Measurements from ENCODE around the gene ADAM10.
A peak's percentile ranks its signal among the peaks of the same experiment; 100 is the strongest.

The ADAM10 gene

DNA sequence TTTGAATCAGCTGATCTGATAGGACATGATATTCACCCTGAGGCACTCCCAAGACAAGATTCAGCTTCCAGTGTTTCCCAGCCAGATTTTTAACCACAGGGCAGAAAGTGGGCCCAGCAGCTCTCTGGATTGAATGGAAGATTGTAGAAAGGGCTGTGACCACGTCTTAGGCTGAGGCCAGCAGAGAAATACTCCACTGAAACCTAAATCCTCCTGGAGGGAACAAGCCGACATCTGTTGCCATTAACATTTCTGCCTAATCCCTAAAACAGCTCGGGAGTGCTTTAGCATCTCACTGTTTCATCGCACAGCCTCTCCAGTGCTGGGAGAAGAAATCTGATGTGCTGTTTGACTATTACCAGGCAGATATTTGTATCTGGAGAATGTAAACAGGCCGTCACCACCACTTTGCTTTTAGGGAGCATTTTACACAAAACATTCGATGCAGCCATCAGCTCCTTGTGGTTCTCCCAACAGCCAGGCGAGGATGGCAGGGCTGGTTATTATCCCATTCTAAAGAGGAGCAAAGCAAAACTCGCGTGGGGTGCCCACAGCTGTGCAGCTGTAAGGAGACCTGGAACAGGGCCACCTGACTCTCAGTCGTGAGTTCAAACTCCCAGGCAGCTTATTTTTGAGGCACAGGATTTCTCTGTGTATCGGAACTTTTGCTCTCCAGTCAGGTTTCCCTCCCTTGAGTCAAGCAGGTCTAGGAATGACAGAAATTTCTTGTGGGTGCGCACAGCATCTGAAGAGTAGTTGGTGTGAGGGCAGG is 200.3 kb downstream of the ADAM10 start:
- no peak overlapping the region for H3K4me3 ChIP-seq (ENCODE audit: low read depth, low read length)
- peak; percentile 37 for DNase-seq (ENCODE audit: low read depth)

DNA sequence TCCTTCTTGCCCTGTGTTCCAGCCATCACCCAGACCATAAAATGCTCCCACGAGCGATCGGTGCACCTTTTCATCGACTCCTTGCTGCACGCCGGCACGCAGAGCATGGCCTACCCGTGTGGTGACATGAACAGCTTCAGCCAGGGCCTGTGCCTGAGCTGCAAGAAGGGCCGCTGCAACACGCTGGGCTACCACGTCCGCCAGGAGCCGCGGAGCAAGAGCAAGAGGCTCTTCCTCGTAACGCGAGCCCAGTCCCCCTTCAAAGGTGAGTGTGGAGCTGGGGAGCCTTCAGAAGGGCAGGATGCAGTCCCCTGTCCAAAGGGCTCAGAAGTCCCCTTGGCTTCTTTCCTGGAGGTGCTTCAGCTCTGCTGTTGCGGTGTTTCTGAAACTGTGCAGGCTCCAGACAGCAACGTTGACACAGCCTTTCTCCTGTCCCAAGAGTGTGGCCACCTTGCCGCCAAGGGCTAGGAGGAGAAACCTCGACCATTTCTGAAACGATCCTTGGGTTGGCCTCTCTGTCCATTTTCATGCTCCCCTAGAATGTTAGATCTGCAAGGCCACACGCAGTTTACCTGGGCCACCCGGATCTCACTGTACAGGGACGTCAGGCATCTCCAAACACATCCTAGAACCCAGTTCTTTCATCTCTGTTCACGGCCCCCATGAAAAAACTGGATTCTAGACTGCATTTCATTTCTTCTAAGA is 201.0 kb downstream of the ADAM10 start:
- H3K4me3 ChIP-seq (ENCODE audit: low read depth, low read length) = no peak overlapping the region
- no peak for DNase-seq (ENCODE audit: low read depth)

DNA sequence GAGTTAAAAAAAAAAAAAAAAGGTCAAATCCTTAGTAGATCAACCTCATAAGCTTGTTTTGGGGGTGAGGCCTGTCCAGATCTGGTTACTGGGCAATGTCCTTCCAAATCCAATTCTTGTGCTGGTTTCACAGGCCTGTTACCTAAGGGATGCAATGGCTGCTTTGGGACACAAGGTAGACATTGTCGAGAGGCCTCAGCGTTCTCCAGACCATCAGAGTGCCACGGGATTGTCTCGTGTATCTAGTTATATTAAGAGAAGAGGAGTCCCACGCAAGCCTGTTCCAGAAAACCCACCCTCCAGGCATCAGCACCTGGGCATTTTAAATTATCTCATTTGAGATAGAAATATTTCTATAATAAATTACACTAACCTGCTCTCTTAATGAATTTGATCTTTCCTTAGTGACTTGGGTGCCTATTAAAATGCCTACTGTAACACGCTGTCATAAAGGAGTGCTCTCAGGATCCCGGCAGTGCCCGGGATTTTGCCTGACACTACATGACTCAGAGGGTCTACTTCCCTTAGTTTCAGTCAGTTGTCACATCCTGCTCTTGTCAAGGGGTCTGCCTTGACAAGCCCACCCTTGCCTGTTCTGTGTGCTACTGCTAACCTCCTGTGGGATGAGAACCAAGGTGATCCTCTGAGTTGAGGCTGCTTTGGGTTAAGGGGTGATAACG is 201.7 kb downstream of the ADAM10 start:
- DNase-seq (ENCODE audit: low read depth) = no peak
- no peak overlapping the region for H3K4me3 ChIP-seq (ENCODE audit: low read depth, low read length)

DNA sequence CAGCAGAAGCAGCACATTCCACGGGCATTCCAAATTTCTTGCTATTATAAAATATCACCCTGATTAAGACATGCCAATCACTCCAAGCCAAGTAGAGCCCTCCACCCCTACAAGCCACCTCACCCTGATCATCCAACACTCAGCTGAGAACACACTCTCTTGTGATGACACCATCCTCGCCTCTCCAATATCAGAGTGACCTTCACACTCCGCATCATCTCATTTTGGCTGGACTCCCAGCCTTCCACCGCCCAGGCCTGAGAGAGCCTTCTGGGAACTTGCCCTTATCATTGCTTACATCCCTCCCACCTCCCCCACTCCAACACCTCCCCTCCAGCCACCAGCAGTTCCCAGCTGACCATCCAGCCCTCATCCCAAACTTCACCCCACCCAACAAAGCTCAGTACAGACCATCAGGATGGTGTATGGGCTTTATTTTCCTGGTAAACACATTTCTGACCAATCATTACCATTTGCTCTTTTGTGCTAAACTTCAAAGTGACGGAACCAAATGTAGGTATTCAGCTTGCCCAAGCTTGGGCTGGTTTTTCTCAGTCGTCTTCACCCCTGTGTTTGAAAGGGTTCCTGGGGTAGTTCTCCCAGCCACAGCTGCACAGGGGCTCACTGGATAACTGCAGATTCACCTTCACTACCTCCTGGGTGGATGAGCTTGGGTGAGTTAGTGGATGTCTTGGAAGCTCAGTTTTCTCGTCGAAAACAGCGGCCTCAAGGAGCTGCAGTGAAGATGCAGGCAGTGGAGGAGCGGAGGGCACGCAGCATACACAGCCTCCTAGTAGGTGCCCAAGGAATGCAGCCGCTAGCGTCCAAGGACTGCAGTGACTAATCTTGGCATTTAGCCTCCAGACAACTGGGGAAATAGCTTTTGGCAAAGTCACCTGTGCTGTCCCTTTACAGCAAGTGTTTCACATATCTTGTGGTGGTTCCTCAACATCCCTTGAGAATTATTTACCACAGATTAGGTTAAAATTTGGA is 202.6 kb downstream of the ADAM10 start:
- peak; percentile 65 for DNase-seq (ENCODE audit: low read depth)
- H3K4me3 ChIP-seq (ENCODE audit: low read depth, low read length) = no peak overlapping the region

DNA sequence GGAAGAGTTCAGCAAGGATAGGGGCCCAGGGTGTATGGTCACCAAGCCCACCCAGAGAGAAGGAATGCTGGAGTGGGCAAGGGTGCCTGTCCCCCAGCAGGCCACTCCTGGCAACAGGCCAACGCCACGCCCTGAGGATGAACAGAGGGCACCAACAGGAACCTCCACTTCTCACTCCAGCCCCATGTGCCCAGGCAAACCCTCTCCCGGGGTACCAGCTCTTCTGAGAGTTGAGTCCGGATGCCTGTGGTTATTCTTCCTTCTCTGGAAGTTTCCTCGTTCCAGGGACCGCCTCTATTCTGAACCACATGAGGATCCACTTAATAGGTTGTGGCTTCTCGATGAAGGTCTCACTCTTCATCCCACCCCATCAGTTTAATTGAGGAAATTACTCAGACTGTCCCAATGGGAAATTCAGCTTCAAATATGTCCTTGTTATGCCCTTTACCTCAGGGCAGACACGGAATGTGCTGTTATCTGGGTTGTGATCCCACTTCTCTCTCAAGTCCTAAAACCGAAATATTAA is 203.4 kb downstream of the ADAM10 start:
- H3K4me3 ChIP-seq (ENCODE audit: low read depth, low read length) = no peak overlapping the region
- no peak for DNase-seq (ENCODE audit: low read depth)

DNA sequence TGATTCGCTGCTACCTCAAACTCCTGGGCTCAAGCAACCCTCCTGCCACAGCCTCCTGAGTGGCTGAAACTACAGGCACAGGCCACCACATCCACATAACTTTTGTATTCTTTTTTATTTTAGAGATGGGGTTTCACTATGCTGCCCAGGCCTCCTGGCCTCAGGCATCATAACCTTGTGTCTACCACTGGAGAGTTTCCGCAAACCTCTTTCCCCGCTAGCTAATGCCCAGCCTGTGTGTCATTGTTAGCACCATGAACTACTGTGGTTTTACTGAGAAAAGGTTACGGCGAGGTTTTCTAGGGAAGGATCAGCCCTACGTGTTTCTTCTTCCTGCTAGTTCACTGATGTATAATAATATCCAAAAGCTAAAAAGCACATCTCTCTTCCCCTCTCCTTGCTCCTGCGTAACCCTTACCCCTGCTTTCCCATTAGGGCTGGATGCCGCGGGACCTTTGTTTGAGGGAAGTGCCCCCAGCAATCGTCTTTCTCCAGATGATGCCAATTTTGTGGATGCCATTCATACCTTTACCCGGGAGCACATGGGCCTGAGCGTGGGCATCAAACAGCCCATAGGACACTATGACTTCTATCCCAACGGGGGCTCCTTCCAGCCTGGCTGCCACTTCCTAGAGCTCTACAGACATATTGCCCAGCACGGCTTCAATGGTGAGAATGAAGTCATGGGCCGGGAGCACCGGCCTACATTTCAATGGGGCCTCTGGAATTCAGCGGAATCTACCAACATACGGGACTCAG is 204.0 kb downstream of the ADAM10 start:
- DNase-seq (ENCODE audit: low read depth) = no peak
- no peak overlapping the region for H3K4me3 ChIP-seq (ENCODE audit: low read depth, low read length)

DNA sequence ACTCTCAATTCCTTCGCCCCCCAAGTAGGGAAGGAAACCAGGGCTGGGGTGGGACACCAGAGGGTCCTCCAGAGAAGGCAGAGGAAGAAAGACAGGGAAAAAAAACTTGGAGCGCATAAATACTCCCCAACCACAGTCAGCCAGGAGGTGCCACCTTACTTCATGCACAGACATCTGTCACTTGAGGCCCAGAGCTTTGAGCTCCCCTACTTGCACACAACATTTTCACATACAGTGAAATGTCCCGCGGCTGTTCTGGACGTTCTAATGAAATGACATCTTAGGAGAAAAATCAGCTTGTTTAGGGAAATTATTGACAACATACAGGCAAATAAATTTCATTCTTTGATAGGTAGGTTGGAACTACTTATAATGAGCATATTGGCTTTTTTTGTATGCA is 204.8 kb downstream of the ADAM10 start:
- no peak overlapping the region for H3K4me3 ChIP-seq (ENCODE audit: low read depth, low read length)
- no peak for DNase-seq (ENCODE audit: low read depth)

DNA sequence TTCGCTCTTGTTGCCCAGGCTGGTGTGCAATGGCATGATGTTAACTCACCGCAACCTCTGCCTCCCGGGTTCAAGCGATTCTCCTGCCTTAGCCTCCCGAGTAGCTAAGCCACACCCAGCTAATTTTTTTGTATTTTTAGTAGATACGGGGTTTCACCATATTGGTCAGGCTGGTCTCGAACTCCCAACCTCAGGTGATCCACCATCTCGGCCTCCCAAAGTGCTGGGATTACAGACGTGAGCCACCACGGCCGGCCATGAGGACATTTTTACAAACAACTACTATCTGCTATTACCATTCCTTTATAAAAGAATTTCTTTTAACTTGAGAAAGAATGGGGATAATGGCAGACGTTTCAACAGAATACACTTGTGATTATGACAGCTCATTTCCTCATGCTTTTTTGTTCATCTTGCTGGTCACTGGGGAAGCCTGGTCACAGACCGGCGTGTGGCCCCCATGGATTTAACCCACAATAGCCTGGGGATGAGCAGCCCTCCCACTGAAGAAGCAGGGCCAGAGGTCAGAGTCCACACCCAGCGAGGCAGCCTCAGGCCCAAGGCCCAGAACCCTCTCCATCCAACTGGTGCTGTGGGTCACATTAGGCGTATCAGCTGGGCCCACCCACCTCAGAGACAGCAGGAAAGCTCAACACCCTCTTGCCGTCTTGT is 205.7 kb downstream of the ADAM10 start:
- no peak overlapping the region for H3K4me3 ChIP-seq (ENCODE audit: low read depth, low read length)
- no peak for DNase-seq (ENCODE audit: low read depth)

DNA sequence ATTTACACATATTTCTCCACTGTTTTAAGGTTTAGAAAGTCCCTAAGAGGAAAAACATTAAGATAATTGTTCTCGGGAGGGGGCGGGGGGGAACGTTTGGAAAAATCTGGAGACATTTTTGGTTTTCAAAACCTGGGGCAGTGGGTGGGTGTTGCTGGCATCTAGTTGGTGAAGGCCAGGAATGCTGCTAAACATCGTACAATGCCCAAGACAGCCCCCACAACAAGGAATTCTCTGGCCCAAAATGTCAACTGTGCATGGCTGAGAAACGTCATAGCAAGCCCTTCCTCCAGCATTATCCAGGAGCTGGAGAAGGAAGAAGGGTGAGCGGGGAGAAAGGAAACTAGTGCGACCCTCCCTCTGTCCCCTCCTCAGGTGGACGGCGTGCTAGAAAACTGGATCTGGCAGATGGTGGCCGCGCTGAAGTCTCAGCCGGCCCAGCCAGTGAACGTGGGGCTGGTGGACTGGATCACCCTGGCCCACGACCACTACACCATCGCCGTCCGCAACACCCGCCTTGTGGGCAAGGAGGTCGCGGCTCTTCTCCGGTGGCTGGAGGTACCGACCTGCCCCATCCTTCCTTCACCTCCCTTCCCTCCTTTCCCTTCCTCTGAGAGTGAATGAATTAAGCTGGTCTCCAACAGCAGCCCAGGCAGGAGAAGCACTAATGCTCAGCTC is 208.0 kb downstream of the ADAM10 start:
- H3K4me3 ChIP-seq (ENCODE audit: low read depth, low read length) = no peak overlapping the region
- DNase-seq (ENCODE audit: low read depth) = no peak

DNA sequence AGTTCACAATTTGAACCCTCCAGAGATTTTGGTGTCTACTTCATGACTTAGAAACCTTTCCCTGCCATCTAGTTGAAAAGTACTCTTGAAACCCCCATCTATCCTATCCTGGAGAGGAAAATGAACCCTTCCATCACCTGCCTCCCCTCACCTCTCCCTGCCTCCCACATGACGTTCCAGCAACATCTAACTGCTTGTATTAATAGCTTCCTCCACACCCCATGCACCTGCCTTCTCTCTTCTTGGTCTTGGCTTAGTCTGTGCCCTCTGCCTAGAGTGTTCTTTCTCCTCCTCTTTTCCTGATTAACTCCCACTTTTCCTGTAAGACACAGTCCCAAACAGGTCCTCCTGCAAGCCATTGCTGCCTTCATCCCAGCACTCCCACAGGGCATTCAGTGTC is 210.0 kb downstream of the ADAM10 start:
- no peak for DNase-seq (ENCODE audit: low read depth)
- H3K4me3 ChIP-seq (ENCODE audit: low read depth, low read length) = no peak overlapping the region

DNA sequence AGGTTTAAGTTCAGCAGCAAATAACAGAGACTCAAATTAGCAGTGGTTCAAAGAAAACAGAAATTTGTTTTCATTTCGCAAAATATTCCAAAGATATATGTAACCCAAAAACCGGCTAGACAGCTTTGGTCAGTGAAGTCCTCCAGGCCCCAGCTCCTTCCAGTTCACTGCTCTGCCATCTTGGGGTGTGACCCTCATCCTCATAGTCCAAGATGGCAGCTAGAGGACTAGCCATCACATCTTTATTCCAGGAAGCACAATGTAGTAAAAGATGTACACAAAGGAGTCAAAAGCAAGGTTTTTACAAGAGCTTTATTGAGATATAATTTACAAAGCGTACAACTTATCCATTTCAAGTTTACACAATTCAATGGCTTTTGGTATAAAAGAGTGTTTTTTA is 210.6 kb downstream of the ADAM10 start:
- DNase-seq (ENCODE audit: low read depth) = no peak
- H3K4me3 ChIP-seq (ENCODE audit: low read depth, low read length) = no peak overlapping the region
